ENCODE measurements around the gene EVI2B.
"Not testable (repeated sequence)": the region's sequence is repeated elsewhere in the genome, so short reads cannot be mapped to it uniquely, and the experiment has no call there.

EVI2B gene

DNA sequence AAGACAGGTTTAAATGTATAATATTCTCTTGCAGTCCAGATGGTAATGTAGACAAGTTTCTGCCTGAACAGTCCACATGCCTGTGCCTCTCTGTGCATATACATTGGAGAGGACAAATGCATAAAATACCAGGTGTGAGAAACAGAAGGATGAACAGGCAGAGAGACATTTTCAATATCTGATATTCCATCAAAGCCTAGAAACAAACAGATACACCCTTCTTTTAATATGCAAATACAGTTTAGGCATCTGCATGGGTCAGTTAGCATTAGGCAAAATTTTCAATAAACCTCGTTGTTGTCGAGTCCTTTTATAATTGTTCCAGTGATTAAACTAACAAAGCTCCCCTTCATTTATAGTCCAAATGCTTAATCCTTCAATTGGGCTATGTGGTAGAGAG lies 17.7 kb downstream of the EVI2B start:
- no peak overlapping the region for H3K4me3 ChIP-seq (ENCODE audit: low read depth, low read length)
- TF ChIP-seq, protein P1, sequence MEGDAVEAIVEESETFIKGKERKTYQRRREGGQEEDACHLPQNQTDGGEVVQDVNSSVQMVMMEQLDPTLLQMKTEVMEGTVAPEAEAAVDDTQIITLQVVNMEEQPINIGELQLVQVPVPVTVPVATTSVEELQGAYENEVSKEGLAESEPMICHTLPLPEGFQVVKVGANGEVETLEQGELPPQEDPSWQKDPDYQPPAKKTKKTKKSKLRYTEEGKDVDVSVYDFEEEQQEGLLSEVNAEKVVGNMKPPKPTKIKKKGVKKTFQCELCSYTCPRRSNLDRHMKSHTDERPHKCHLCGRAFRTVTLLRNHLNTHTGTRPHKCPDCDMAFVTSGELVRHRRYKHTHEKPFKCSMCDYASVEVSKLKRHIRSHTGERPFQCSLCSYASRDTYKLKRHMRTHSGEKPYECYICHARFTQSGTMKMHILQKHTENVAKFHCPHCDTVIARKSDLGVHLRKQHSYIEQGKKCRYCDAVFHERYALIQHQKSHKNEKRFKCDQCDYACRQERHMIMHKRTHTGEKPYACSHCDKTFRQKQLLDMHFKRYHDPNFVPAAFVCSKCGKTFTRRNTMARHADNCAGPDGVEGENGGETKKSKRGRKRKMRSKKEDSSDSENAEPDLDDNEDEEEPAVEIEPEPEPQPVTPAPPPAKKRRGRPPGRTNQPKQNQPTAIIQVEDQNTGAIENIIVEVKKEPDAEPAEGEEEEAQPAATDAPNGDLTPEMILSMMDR (IDR thresholded peaks at IDR 0.05; ENCODE audit: borderline replicate concordance, insufficient read depth, low read depth, low read length): no peak

DNA sequence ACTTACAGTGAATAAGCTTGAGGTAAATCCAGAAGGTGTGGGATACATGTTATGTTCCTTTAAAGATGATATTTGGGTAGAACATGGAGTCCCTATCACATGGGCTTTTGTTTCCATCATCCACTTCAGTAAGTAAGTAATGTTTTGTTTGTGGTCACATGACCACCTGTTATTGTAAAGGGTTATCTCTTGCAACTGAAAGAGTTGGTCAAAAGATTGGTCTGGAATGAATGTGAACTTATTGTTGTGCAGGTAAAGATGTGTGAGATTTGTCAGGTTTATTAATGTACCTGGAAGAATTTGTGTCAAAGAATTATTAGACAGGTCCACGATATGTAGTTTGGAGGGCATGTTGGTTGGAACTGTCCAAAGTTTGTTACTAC lies 18.4 kb downstream of the EVI2B start:
- TF ChIP-seq, protein P1 (IDR thresholded peaks at IDR 0.05; ENCODE audit: borderline replicate concordance, insufficient read depth, low read depth, low read length): no peak
- no peak overlapping the region for H3K4me3 ChIP-seq (ENCODE audit: low read depth, low read length)

DNA sequence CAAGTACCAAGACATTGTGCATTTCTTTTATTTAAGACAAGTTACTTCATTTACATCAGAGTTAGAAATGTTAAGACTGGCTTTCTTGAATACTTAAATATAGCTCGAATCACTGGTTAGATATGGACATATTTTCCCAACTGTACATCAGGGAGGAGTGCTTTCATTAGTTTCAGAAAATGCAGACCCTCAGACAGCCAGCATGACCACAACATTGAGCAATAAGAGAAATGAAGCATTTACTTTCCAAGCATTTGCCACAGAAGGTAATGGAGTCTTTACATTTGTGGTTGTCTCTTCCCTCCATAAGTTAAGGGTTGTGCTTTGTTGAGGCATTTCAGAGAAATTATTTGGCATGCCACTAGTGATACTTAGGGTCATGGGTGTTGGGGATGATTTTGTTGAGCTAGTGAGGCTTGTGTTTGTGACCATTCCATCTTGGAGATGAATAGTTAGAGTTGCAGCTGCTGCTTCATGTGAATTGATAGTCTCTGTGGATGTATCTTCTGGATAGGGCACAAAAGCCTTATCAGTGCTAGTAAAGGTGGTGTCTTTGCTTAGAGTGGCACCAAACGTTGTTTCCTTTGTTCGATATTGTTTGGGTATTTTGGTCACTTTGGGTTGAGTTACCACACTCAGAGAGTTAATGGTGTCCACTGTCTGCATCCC lies 18.9 kb downstream of the EVI2B start:
- H3K4me3 ChIP-seq (ENCODE audit: low read depth, low read length): no peak overlapping the region
- TF ChIP-seq, protein P1 (IDR thresholded peaks at IDR 0.05; ENCODE audit: borderline replicate concordance, insufficient read depth, low read depth, low read length): no peak

DNA sequence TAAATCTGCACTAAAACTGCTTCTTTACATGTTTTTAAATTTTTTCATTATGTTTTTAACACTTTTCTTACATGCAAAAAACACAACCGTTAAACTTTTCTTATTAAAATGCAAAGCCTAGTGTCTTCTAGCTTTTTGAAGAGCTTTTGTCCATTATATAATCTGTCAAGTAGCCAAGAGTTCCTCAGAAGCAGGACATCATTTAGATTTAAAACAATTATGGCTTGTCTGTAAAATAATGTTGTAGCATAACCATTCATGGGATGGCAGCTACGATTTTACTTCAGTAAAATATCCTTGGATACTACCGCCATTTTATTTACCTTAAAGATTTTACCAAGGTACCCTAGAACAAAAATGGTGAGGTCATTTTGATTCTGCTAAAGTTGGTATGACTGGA lies 19.6 kb downstream of the EVI2B start:
- TF ChIP-seq, protein P1 (IDR thresholded peaks at IDR 0.05; ENCODE audit: borderline replicate concordance, insufficient read depth, low read depth, low read length): no peak
- H3K4me3 ChIP-seq (ENCODE audit: low read depth, low read length): no peak overlapping the region

DNA sequence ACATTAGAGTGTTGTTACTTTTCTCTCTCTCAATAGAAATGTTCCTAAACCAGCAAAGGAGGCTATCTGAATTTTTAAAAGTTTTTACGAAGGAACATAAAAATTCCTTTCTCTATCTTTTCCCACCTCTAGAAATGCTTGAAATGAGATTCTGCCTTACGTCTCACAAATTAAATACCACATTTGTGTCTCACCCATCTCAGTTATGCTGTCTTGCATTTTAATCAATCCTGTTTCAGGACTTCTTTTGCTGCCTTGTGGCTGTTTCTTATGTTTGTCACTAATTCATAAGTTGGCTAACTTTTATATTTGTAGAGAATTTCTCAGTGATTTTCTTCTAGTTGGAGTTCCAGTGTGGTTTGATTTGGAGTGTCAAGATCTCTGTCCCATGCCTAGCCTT lies 20.3 kb downstream of the EVI2B start:
- no peak overlapping the region for H3K4me3 ChIP-seq (ENCODE audit: low read depth, low read length)
- TF ChIP-seq, protein P1 (IDR thresholded peaks at IDR 0.05; ENCODE audit: borderline replicate concordance, insufficient read depth, low read depth, low read length): no peak

DNA sequence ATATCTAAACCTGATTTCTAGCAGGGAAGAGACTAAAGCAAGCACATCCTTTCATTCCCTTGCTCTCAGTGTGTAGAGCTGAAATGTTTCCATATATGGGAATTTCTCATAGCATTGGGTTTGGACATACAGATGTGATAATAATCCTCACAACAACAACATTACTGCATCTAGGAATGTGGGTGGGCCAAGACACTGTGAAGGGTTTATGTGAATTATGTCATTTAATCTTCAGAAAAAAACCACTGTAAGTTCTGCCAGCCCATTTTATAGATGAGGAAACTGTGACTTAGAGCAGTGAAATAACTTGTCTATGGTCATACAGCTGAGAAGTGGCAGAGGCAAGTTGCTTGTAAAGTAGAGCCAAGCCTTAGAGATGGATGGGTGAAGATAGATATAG lies 22.0 kb downstream of the EVI2B start:
- TF ChIP-seq, protein P1 (IDR thresholded peaks at IDR 0.05; ENCODE audit: borderline replicate concordance, insufficient read depth, low read depth, low read length): no peak
- no peak overlapping the region for H3K4me3 ChIP-seq (ENCODE audit: low read depth, low read length)

DNA sequence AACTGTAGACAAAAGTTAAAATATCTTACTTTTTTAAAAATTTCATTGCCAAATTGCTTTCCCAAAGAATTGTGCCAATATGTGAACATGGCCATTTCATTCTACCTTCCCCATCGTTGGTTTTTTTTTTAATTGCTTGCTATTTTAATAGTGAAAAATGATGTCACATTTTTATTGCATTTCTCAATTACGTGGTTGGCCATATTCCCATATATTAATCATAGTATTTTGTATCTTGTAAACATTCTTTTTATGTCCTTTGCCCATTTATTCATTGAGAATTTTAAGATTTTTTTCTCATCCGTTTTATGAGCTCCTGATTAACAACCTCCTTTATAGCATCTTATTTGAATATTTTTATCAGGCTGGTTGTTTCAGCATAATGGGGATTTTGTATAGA lies 24.1 kb downstream of the EVI2B start:
- TF ChIP-seq, protein P1 (IDR thresholded peaks at IDR 0.05; ENCODE audit: borderline replicate concordance, insufficient read depth, low read depth, low read length): no peak
- H3K4me3 ChIP-seq (ENCODE audit: low read depth, low read length): no peak overlapping the region

DNA sequence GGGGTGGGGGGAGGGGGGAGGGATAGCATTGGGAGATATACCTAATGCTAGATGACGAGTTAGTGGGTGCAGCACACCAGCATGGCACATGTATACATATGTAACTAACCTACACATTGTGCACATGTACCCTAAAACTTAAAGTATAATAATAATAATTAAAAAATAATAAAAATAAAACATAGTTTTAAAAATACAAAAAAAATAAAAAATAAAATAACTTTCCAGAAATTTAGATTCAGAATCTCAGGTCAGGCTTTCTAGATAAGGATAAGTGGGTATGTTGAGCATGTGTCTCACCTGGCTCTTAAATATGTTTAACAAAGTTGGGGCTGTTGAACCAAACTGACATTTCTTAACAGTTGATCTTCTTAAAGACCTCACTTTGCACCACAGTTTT lies 25.9 kb downstream of the EVI2B start:
- H3K4me3 ChIP-seq (ENCODE audit: low read depth, low read length): not testable (repeated sequence)
